Glomerular visceral epithelial cell (primary cell): ENCODE results near the gene POLR3E.

Source experiments
- DNase-seq: peaks from one replicate; pipeline ENCODE4 v3.0.0-alpha.2; 2016; ENCODE audit errors: extremely low spot score

Gene POLR3E, protein sequence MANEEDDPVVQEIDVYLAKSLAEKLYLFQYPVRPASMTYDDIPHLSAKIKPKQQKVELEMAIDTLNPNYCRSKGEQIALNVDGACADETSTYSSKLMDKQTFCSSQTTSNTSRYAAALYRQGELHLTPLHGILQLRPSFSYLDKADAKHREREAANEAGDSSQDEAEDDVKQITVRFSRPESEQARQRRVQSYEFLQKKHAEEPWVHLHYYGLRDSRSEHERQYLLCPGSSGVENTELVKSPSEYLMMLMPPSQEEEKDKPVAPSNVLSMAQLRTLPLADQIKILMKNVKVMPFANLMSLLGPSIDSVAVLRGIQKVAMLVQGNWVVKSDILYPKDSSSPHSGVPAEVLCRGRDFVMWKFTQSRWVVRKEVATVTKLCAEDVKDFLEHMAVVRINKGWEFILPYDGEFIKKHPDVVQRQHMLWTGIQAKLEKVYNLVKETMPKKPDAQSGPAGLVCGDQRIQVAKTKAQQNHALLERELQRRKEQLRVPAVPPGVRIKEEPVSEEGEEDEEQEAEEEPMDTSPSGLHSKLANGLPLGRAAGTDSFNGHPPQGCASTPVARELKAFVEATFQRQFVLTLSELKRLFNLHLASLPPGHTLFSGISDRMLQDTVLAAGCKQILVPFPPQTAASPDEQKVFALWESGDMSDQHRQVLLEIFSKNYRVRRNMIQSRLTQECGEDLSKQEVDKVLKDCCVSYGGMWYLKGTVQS

DNA sequence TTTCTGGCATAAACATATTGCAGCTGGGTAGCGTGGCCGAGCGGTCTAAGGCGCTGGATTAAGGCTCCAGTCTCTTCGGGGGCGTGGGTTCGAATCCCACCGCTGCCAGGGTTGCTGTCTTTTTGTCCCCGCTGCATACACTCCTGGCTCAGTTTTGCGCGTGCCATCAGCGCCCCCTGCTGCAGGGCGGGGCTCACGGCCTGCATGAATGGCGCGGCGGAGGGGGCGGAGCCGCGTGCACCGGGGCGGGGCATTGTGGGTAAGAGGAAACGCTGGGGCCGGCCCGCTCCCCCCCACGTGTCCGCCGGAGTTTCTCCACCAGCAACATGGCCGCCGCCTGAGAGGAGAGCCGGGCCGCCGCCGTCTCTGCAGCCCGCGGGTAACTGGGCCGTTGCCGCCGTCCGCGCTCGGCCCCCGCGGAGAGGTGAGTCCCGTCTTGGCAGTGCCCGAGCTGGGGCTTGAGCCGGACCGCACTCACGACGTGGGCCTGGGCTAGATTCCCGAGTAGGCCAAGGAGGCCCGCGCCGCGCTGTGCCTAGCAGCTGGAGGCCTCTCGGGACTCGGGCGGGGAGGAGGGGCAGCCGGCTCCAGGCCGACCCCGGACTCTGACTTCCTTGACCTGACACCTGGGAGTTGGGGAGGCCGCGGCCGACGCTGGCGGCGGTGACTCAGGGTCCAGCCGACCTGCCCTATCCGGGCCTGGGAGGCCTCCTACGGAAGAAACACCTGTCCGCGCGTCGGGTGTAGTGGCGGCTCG lies at the start of gene POLR3E:
TSS of gene POLR3E (plus strand) at position 296 of the 757 bp plus-strand sequence. CDS start 5,560 bp downstream, outside the sequence.
- peak; percentile 98 for DNase-seq

- no peak for DNase-seq
Observed at GRCh38 chr16:22250522-22250921, 46.7 kb upstream of the POLR3E start.

DNA sequence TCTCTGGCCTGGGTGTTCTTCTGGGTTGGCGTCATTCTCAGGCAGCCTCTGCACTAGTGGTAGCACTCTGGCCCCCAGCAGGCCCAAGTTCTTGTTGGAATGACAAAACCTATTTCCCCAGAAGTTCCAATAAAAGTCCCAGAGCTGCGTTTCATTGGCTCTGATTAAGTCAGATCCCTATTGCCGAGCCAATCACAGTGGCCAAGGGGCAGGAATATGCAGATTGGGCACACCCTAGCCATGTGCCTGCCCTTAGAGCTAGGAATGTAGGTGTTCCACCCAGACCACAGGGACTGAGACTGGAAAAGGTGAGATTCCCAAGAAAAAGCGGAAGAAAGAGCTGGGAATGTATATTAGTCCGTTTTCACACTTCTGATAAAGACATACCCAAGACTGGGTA lies 44.9 kb upstream of the POLR3E start:
- no peak for DNase-seq

- no peak for DNase-seq
Observed at GRCh38 chr16:22253272-22253671, 43.9 kb upstream of the POLR3E start.

DNA sequence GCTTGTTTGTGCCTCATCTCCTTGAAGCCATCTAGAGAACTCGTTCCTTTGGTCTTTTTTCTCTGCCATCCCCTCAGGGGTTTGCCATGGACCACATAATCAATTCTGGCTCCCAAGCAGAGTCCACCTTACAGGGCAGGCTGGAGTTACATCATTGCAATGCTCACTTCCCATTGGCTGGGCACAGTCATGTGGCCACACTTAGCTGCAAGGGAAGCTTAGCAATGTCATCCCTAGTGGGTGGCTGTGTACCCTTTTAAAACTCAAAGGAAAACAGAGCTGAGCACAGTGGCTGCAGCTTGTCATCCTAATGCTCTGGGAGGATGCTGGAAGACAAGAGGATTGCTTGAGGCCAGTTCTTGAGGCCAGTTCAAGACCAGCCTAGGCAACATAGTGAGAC lies 41.9 kb upstream of the POLR3E start:
- no peak for DNase-seq

DNA sequence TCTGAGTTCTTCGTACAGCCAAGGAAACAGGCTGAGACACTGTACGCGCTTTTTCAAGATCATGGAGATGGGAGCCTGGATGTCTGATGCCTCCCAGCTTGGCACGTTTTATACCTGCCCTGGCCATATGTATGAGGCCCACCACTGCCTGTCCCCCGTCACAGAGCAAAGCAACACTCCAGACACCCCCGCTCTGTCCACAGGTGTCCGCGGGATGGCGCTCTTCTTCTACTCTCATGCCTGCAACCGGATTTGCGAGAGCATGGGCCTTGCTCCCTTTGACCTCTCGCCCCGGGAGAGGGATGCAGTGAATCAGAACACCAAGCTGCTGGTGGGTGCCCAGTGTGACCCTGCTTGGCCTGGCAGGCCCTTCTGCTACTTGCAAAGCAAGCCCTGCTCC lies 39.8 kb upstream of the POLR3E start:
- no peak for DNase-seq

DNA sequence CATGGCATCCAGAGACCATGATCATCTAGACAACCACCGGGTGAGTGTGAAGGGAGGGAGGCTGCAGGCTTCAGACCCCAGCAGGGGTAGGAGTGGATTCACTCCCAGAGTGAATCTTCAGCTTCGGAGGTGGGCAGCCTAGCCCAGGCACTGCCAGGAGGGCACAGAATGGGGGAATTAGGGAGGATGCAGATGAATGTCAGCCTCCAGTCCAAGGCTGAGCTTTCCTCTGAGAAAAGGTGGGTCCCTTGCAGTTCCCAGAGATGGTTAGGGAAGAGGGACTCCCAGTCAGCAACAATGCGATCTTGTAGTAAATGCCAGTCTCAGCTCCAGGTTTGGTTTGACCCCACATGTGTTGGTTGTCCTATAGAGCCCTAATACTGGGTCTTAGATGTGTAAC lies 36.7 kb upstream of the POLR3E start:
- DNase-seq: no peak

GRCh38 chr16:22262460-22262859 lies 34.7 kb upstream of the POLR3E start:
- no peak for DNase-seq

DNA sequence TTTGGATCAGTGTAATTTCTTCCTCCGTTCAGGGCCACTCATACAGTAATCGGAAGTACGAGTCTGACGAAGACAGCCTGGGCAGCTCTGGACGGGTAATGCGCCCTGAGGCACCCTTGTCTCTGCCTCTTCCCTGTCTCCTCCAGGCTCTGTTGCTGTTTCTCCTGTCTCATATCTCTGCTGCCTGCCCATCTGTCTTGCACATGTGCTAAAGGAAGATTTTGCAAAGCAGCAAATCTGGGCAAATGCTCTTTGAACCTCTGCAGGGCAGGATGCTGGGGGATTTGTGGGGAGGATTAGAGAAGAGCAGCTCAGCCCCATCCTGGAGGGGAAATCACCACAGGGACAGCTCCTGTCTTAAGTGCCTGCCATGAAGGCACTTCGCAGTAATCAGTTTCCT lies 32.4 kb upstream of the POLR3E start:
- DNase-seq: no peak

DNA sequence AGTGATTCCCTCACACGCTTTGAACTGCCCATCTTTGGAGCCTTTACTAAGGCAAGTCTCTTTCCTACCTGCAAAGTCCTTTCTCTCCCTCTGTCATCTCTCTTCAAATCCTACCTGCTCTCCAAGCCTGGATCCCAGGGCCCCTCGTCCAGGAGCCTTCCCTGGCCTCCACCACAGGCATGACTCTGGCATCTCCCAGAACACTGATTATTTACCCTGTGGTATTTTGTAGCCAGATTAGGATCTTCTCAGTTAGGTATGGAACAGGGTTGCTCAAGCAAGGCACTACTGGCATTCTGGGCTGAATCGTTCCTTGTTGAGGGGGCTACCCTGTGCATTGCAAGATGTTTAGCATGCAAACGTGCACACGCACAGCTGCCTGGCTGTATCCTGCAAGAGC lies 31.9 kb upstream of the POLR3E start:
- DNase-seq: no peak

DNA sequence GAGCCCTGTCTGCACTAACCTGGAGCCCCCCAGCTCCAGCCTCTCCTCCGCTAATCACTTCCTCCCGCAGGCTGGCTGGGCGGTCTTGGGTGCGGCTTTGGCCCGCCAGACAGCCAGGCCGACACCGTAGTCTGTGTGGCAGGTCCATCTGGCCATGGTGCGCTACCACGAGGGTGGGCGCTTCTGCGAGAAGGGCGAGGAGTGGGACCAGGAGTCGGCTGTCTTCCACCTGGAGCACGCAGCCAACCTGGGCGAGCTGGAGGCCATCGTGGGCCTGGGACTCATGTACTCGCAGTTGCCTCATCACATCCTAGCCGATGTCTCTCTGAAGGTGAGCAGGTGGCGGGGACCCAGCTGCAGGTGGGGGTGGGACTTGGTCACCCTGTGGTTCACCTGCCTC lies 30.7 kb upstream of the POLR3E start:
- no peak for DNase-seq

DNA sequence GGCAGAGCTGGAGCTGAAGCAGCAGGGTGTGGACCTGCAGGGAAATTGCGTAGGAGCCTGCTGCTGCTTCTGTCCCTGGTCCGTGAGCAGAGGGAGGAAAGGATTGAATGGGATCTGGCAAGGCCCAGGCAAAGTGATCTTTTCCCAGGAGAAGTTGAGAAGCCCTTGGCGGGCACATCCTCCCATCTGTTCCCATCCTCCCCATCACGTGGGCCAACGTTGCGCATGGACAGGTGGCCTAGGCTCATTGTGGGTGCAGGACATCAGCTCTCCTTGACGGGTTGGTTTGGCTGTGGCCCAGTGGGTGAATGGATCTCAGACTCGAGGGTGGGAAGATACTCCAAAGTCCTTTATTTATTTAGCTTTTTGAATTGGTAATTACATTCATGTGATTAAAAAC lies 29.4 kb upstream of the POLR3E start:
- DNase-seq: no peak

DNA sequence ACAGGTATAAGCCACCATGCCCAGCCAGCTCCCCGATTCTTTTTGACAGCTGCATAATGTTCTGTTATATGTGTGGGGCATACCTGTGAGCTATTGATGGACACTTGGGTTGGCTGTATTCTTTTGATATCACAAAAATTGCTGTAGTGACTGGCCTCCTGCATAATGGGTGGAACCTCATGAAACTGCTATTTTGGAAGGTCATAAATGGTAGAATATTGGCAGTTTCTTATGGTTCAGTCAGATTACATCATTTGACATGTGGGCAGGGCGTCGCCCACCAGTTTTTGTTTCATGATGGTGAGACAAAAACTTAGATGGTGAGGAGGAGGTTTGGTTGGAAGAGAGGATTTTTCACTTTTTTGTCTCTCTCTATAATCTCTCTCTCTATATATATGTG lies 26.7 kb upstream of the POLR3E start:
- DNase-seq: no peak

DNA sequence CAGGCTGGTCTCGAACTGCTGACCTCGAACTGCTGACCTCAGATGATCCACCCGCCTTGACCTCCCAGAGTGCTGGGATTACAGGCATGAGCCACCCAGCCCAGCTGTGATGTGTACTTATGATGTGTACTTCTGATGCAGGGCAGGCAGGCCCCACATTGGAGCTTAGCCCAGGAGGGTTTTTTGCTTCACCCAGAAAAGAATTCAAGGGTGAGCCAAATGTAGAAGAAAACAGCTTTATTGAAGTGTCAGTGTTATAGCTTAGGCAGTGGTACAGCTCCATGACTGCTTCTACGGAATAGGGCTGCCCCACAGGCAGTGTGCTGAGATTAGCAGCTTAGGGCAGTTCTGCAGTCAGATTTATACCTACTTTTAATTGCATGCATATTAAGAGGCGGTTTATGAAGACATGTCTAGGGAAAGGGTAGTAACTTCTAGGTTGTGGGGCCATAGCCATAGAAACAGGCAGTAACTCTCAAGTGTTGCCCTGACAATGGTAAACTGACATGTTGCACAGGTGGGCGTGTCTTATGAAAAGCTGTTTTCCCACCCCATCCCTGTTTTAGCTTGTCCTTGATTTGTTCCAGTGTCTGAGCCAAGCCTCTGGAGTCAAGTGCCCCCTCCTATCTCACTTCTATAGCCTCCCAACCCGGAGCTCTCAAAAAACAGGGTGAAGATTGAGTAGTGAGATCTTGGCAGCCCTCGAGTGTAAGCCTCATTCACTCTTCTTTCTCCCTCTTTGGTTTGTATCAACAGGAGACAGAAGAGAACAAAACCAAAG lies 24.1 kb upstream of the POLR3E start:
- DNase-seq: no peak

DNA sequence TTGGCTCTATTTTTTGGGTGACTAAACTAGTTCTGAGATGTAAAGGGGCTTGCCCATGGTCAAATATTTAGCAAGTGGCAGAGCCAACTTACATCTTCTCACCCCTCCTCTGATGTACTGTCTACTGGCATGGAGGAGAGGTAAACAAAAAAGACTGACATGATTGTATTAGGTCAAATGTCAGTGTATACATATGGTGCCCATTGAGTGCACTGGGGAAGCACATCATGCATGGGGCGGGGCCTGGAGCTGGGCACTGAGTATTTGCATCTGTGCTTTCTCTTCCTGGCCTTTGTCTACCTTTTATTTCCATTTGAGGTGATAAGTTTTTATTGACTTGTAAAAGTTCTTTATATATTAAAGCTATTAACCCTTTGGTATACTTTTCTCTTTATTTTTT lies 22.3 kb upstream of the POLR3E start:
- DNase-seq: no peak

DNA sequence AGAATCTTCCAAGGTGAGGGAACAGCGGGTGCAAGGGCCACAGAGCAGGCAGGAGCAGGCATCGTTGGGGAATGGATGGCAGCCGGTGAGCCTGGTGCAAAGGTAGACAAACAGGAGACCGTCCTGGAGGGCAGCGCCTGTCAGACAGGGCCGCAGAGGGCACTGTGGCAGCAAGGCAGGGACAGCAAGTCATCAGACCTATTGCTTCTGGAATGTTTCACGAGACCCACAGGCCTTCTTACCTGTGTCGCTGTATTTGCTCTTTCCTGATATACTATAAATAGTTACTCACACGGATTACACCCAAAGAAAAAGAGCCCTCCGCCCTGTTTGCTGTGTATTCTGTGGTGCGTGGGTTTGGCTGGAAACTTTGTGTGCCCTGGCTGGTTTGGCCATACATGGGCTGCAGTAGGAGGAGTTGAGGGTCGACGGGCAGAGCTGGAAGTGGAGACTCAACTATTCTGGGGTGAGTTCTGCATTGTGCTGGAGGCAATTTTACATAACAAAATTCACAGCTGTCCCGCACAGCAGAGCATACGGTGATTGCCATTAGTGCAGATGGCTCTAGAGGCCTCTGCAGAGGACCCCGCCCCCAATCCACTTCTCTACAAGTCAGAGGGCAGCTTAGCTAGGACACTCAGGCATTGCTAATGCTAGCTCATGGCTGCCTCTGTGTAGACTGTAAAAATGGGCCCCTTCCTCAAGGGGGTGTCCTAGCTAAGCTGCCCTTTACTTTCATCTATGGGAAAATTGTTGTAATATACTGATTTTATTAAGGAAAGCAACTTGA lies 18.6 kb upstream of the POLR3E start:
- no peak for DNase-seq

DNA sequence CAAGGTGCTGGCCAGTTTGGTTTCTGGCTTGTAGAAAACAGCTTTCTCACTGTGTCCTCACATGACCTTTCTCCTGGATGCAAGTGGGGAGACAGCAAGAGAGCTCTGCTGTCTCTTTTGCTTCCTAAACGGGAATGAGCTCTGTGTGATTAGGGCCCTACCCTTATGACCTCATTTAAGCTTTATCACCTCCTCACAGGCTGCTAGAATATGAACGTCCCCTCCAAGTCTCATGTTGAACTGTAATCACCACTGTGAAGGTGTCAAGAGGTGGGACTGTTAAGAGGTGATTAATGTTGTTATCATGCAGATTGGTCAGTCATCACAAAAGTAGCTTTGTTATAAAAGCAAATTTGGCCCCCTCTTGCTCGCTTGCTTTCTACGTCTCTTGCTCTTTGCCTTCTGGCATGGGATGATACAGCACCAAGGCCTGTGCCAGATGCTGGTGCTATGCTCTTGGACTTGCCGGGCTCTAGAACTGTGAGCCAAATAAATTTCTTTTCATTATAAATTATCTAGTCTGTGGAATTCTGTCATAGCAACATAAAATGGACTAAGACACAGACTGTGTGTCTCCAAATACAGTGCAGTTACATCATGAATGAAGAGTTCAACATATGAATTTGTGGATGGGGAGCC lies 14.8 kb upstream of the POLR3E start:
- no peak for DNase-seq

- DNase-seq: no peak
Observed at GRCh38 chr16:22284637-22285036, 12.6 kb upstream of the POLR3E start.

DNA sequence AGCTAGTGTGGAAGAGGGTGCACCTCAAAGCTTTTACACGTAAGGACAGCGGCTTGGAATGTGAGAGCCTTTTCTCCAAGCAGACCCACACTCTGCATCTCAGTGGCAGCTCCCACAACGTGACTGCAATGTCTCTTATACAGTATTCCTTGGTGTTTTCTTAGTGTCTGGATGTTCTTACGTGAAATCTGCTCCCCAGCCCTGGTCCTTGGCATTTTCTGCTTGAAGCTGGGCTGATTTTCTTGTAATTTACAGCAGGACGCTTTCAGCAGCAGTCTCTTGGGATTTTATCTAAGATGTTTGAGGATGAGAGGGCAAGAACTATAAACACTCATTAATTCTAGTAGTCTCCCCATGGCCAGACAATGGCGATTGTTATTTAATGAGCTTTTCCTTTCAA lies 12.1 kb upstream of the POLR3E start:
- DNase-seq: no peak

GRCh38 chr16:22291020-22291419 lies 6.2 kb upstream of the POLR3E start:
- DNase-seq: no peak
